HG03558 (cell line): ENCODE data around the gene PEX16.

Experiments
- ATAC-seq: cut with Tn5 transposase; IDR thresholded peaks from one replicate; pipeline ENCODE4 v1.9.1; 2021; ENCODE audit warnings: moderate number of reproducible peaks; ENCODE audit not compliant: unreplicated experiment; ENCODE audit errors: extremely low read depth

Gene PEX16

GRCh38 chr11:45881708-45882368, 35.8 kb downstream of the PEX16 start:
- ATAC-seq: no peak

- ATAC-seq: no peak
Observed at GRCh38 chr11:45880772-45881570, 36.7 kb downstream of the PEX16 start.

- no peak for ATAC-seq
Observed at GRCh38 chr11:45879803-45880686, 37.6 kb downstream of the PEX16 start.

GRCh38 chr11:45877845-45878244, 39.8 kb downstream of the PEX16 start:
- no peak for ATAC-seq

GRCh38 chr11:45877221-45877620, 40.5 kb downstream of the PEX16 start:
- ATAC-seq: no peak

GRCh38 chr11:45876401-45876800, 41.3 kb downstream of the PEX16 start:
- ATAC-seq: no peak

- ATAC-seq: no peak
Observed at GRCh38 chr11:45872651-45873356, 44.9 kb downstream of the PEX16 start.

GRCh38 chr11:45871638-45872037, 46.0 kb downstream of the PEX16 start:
- ATAC-seq: no peak

- ATAC-seq: no peak
Observed at GRCh38 chr11:45870706-45871105, 47.0 kb downstream of the PEX16 start.

- ATAC-seq: no peak
Observed at GRCh38 chr11:45869551-45869950, 48.1 kb downstream of the PEX16 start.

GRCh38 chr11:45864041-45864440, 53.6 kb downstream of the PEX16 start:
- ATAC-seq: no peak

- ATAC-seq: no peak
Observed at GRCh38 chr11:45860764-45861510, 56.7 kb downstream of the PEX16 start.

- no peak for ATAC-seq
Observed at GRCh38 chr11:45860348-45860747, 57.3 kb downstream of the PEX16 start.
